HCT116 (cell line): ENCODE measurements around the gene TAF10. TPM values are rescaled to one million over a fixed set of nuclear protein-coding genes. Genes with fewer than 3 reads are reported as not detected.
A peak's percentile ranks its signal among the peaks of the same experiment; 100 is the strongest.

Source experiments
- ATAC-seq: fragments of 200-7000 bp; cut with Tn5 transposase; 2 replicates; pipeline ENCODE4 v1.9.1; 2020; ENCODE audit warnings: mild to moderate bottlenecking, moderate library complexity
- BruUV-seq: library from RNA; stranded (reverse); fragments of 400-500 nt; replicated peaks from 2 replicates; lab custom pipeline; 2021; lab: Mats Ljungman, UMichigan
- CTCF ChIA-PET: fragments of 300-600 bp; sonication (Branson Sonifier 250); formaldehyde crosslinking; loops from one replicate; lab custom pipeline; 2021; ENCODE audit warnings: antibody characterized with exemption; lab: Charles Lee
- POLR2A ChIA-PET: fragments of 300-600, 350-600 bp; sonication (Branson Sonifier 250); formaldehyde crosslinking; loops from one replicate; lab custom pipeline; 2021; ENCODE audit warnings: antibody characterized with exemption; lab: Charles Lee
- RAD21 ChIA-PET, 2 experiments: fragments of 300-600 bp; sonication (Branson Sonifier 250); formaldehyde crosslinking; loops; one replicate each; lab custom pipeline; 2023; ENCODE audit warnings: low total read pairs in 2 of 2; ENCODE audit not compliant: uncharacterized antibody in 2 of 2, unreplicated experiment in 2 of 2, low non-redundant PET in 1 of 2; lab: Charles Lee
- DNase-seq: peaks from one replicate; pipeline ENCODE4 v3.0.0-alpha.2; 2010; ENCODE audit warnings: low read depth, low spot score
- H2AFZ ChIP-seq: fragments of 200-600 bp; shearing (Covaris generic), sonication (generic); 2 replicates; pipeline ENCODE4 v1.6.1; 2017; ENCODE audit warnings: low read depth, mixed run types, mixed read lengths, antibody characterized with exemption, low read length; ENCODE audit not compliant: poor library complexity, severe bottlenecking
- H3K27ac ChIP-seq: 2 replicates; pipeline ENCODE4 v1.5.1; 2012; ENCODE audit warnings: low read depth, low read length
- H3K27me3 ChIP-seq: fragments of 200-600 bp; sonication (generic); 2 replicates; pipeline ENCODE4 v1.6.1; 2016; ENCODE audit warnings: mixed run types, low read length, mixed read lengths; ENCODE audit not compliant: insufficient read depth
- H3K36me3 ChIP-seq, 2 experiments: fragments of 200-500 bp in 1 of 2; fragments of 200-600 bp in 1 of 2; sonication (Bioruptor generic) in 1 of 2; sonication (generic) in 1 of 2; 2 replicates each; pipeline versions ENCODE4 v1.5.1 to v1.6.1; 2014 to 2016; ENCODE audit warnings: low read length in 2 of 2, inconsistent platforms in 1 of 2, mixed read lengths in 1 of 2, mixed run types in 1 of 2; ENCODE audit not compliant: insufficient read depth in 2 of 2, control insufficient read depth in 1 of 2
- H3K4me1 ChIP-seq, 2 experiments: fragments of 200-600 bp in 1 of 2; sonication (generic) in 1 of 2; 2 replicates each; pipeline versions ENCODE4 v1.5.1 to v1.6.1; 2012 to 2017; ENCODE audit warnings: low read length in 2 of 2, inconsistent platforms in 1 of 2, mild to moderate bottlenecking in 1 of 2, mixed read lengths in 1 of 2, mixed run types in 1 of 2, moderate library complexity in 1 of 2; ENCODE audit not compliant: insufficient read depth in 2 of 2, control insufficient read depth in 1 of 2
- H3K4me2 ChIP-seq: fragments of 200-600 bp; sonication (generic); 2 replicates; pipeline ENCODE4 v1.6.1; 2017; ENCODE audit warnings: mixed run types, low read length, mixed read lengths
- H3K4me3 ChIP-seq, 2 experiments: fragments of 200-600 bp in 1 of 2; sonication (generic) in 1 of 2; replicated peaks in 1 of 2; 2 replicates each; pipeline ENCODE4 v1.5.1; 2011 to 2016; ENCODE audit warnings: low read length in 2 of 2, control low read depth in 1 of 2, low read depth in 1 of 2, mild to moderate bottlenecking in 1 of 2, mixed read lengths in 1 of 2, mixed run types in 1 of 2
- H3K79me2 ChIP-seq: fragments of 200-600 bp; sonication (generic); 2 replicates; pipeline ENCODE4 v1.6.1; 2017; ENCODE audit warnings: mild to moderate bottlenecking, mixed run types, low read length, moderate library complexity, mixed read lengths; ENCODE audit not compliant: insufficient read depth
- H3K9ac ChIP-seq: fragments of 200-600 bp; sonication (generic); 2 replicates; pipeline ENCODE4 v1.6.1; 2016; ENCODE audit warnings: low read length, mixed read lengths
- H3K9me2 ChIP-seq: fragments of 200-600 bp; sonication (generic), shearing (Covaris generic); 2 replicates; pipeline ENCODE4 v1.6.1; 2017; ENCODE audit warnings: mixed run types, mild to moderate bottlenecking, moderate library complexity; ENCODE audit not compliant: insufficient read depth
- H3K9me3 ChIP-seq, 2 experiments: fragments of 200-500 bp in 1 of 2; fragments of 200-600 bp in 1 of 2; sonication (Bioruptor generic) in 1 of 2; sonication (generic) in 1 of 2; 2 replicates each; pipeline ENCODE4 v1.6.1; 2014 to 2017; ENCODE audit warnings: low read length in 2 of 2, mixed read lengths in 2 of 2, inconsistent platforms in 1 of 2, low read depth in 1 of 2, mild to moderate bottlenecking in 1 of 2, mixed run types in 1 of 2, moderate library complexity in 1 of 2; ENCODE audit not compliant: control insufficient read depth in 1 of 2, insufficient read depth in 1 of 2
- H4K20me1 ChIP-seq: fragments of 200-600 bp; sonication (generic), shearing (Covaris generic); 2 replicates; pipeline ENCODE4 v1.6.1; 2017; ENCODE audit warnings: mixed run types, mild to moderate bottlenecking, moderate library complexity; ENCODE audit not compliant: insufficient read depth
- EGR1 ChIP-seq: IDR thresholded peaks from 2 replicates; pipeline ENCODE4 v1.6.1; 2012; ENCODE audit warnings: low read depth
- FOSL1 ChIP-seq: IDR thresholded peaks from 2 replicates; pipeline ENCODE4 v1.6.1; 2012; ENCODE audit warnings: low read depth
- POLR2A ChIP-seq: IDR thresholded peaks from 2 replicates; pipeline ENCODE4 v1.7.0; 2011; ENCODE audit warnings: borderline replicate concordance; ENCODE audit not compliant: insufficient read depth, insufficient read length; ENCODE audit errors: extremely low read depth
- POLR2AphosphoS5 ChIP-seq: IDR thresholded peaks from 2 replicates; pipeline ENCODE4 v1.6.1; 2011; ENCODE audit warnings: mild to moderate bottlenecking, low read depth, low read length, moderate library complexity
- SIN3A ChIP-seq: IDR thresholded peaks from 2 replicates; pipeline ENCODE4 v1.6.1; 2012; ENCODE audit warnings: low read depth
- SP1 ChIP-seq: IDR thresholded peaks from 2 replicates; pipeline ENCODE4 v1.6.1; 2012; ENCODE audit warnings: low read depth
- TCF7L2 ChIP-seq: IDR thresholded peaks from 2 replicates; pipeline ENCODE4 v1.7.0; 2011; ENCODE audit warnings: borderline replicate concordance, inconsistent platforms; ENCODE audit not compliant: insufficient read depth, insufficient read length; ENCODE audit errors: extremely low read depth
- ZNF274 ChIP-seq: fragments of 200-500 bp; sonication (Bioruptor generic); IDR thresholded peaks from 2 replicates; pipeline ENCODE4 v1.6.1; 2014; ENCODE audit warnings: mild to moderate bottlenecking, low read depth, low read length, inconsistent platforms
- intact Hi-C: fragments of 100-400 bp; cut with micrococcal nuclease; formaldehyde crosslinking; loops from 2 replicates; pipeline ENCODE4 v1.10.0; 2022
- total RNA-seq: library from RNA; stranded (reverse); gene quantifications from one replicate; pipeline ENCODE4 v1.2.1, GENCODE V29; 2021; ENCODE audit not compliant: unreplicated experiment
- TF ChIP-seq, protein P1 (sequence below): IDR thresholded peaks from 2 replicates; pipeline ENCODE4 v1.6.1; 2012
- TF ChIP-seq, protein P2 (sequence below): IDR thresholded peaks from 2 replicates; pipeline ENCODE4 v1.6.1; 2012

TAF10 gene
- total RNA-seq, 1 experiment from 2014 or later = 151 TPM

DNA sequence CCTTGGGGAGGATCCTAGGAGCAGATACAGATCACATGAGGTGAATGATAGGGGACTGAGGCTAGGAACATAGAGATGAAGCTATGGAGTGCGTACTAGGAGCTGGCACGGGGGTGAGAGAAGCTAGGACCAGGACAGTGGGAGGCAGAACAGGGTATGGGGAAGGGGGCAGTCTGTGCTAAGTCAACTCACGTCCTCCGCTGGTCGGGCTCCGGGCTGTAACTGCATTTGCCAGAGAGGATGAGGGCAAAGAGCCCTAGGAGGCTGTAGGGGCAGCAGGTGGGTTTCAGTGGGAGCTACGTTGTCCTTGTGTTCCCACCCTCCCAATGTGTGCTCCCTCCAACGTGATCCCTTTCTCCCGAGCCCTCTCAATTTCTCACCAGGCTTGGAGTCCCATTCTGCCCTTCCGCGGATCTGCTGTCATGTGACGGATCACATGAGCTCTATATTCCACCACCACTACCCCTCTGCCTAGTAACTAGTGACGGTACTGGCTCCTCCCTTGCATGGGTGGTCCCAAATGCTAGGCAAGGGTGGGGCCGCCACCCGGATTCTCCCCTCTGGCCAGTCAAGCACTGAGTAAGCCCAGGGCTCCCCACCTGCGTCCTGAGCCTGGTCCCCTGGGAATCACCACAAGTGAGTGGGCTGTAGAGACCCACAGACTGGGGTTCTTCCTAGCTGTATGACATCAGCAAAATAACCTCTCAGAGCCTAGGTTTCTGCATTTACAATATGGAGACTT, 7.2 kb upstream of the TAF10 start, which contains the start of gene TPP1:
Gene TPP1 (minus strand): TSS at position 419 of the 742 bp plus-strand sequence. CDS start 22 bp downstream, at position 397.
- Histone ChIP-seq H3K36me3 (peaks cover 0 to 4% of the 10 kb centered on the region in 2 experiments; a peak in 1 of 4 replicates), H4K20me1 (no peaks in the 10 kb centered on the region), H3K79me2 (peaks cover 11% of the 10 kb centered on the region; the same call in 1 of the 2 replicates), H3K4me1 (peaks cover 5 to 15% of the 10 kb centered on the region in 2 experiments; a peak in 3 of 4 replicates), H3K27ac (peak within 1 kb of the TSS; percentile 36; the same call in 1 of the 2 replicates), H3K9ac (peak within 1 kb of the TSS; percentile 64), H3K4me2 (peak within 1 kb of the TSS; percentile 77), H3K9me2 (no peaks in the 10 kb centered on the region), H3K4me3 (peak within 1 kb of the TSS; percentile 74 to 96), H2AFZ (peak within 1 kb of the TSS; percentile 66), H3K9me3 (no peaks in the 10 kb centered on the region), H3K27me3 (no peaks in the 10 kb centered on the region)
- CTCF ChIA-PET = interaction anchor here (1.0 to 1.5 kb wide), 4 partner anchors 49 to 231 kb away, joined by 3 to 4 read pairs (median 3); partner anchors contain the start of gene MRPL17
- intact Hi-C loops = no loop called here
- BruUV-seq = TSS peak; percentile 58
- RAD21 ChIA-PET = no interaction called here
- TF ChIP-seq TCF7L2 = no peak
- no peak for TF ChIP-seq EGR1
- peak; percentile 31 for TF ChIP-seq POLR2A
- TF ChIP-seq FOSL1 = no peak
- TF ChIP-seq, protein P1, sequence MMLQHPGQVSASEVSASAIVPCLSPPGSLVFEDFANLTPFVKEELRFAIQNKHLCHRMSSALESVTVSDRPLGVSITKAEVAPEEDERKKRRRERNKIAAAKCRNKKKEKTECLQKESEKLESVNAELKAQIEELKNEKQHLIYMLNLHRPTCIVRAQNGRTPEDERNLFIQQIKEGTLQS = no peak
- no peak for TF ChIP-seq ZNF274
- TF ChIP-seq POLR2AphosphoS5 = peak; percentile 80
- TF ChIP-seq, protein P2, sequence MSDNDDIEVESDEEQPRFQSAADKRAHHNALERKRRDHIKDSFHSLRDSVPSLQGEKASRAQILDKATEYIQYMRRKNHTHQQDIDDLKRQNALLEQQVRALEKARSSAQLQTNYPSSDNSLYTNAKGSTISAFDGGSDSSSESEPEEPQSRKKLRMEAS = peak; percentile 56
- peak; percentile 84 for TF ChIP-seq SIN3A
- TF ChIP-seq SP1 = peak; percentile 52
- DNase-seq (peak; percentile 90), ATAC-seq (peak; percentile 99)
- POLR2A ChIA-PET = interaction anchor here (1.0 to 1.6 kb wide), 6 partner anchors 9 to 240 kb away, joined by 3 to 5 read pairs (median 3); partner anchors contain the start of gene MRPL17
